Ovary (tissue), 3 donors: ENCODE results near the gene RFFL.

Source experiments
- CTCF ChIP-seq, 3 donors: fragments of 450-650 bp in 2 of 3; fragments of 200-600 bp in 1 of 3; IDR thresholded peaks; one replicate each; pipeline versions ENCODE4 v1.5.1 to v1.8.0; 2016 to 2022; ENCODE audit warnings: antibody characterized with exemption in 3 of 3, mild to moderate bottlenecking in 1 of 3
- POLR2A ChIP-seq: fragments of 450-650 bp; IDR thresholded peaks from one replicate; pipeline ENCODE4 v1.6.1; 2017; ENCODE audit warnings: antibody characterized with exemption, mild to moderate bottlenecking, moderate library complexity
- donor health status: DM: no; HTN: no; CAD: no.

- TF ChIP-seq CTCF (IDR thresholded peaks at IDR 0.05) (no peak), POLR2A (no peak)
Observed at GRCh38 chr17:35006345-35006744, 57.2 kb downstream of the RFFL start.
